KMS-11 (cell line): ENCODE results near the gene KIR2DL3.
"Not testable (repeated sequence)": the region's sequence is repeated elsewhere in the genome, so short reads cannot be mapped to it uniquely, and the experiment has no call there.

ENCODE experiments used
- H2AFZ ChIP-seq: fragments of 200-600 bp; sonication (generic); 2 replicates; pipeline ENCODE4 v1.6.1; 2016; ENCODE audit warnings: antibody characterized with exemption, mixed run types, low read depth
- H3K27ac ChIP-seq: fragments of 200-600 bp; sonication (generic); 2 replicates; pipeline ENCODE4 v1.6.1; 2016; ENCODE audit warnings: mild to moderate bottlenecking, mixed run types
- H3K27me3 ChIP-seq: fragments of 200-600 bp; sonication (generic); 2 replicates; pipeline ENCODE4 v1.6.1; 2017; ENCODE audit warnings: mild to moderate bottlenecking, low read depth, mixed run types, moderate library complexity; ENCODE audit not compliant: insufficient read depth
- H3K36me3 ChIP-seq: fragments of 200-600 bp; sonication (generic); 2 replicates; pipeline ENCODE4 v1.6.1; 2017; ENCODE audit warnings: mild to moderate bottlenecking, mixed run types; ENCODE audit not compliant: insufficient read depth
- H3K4me1 ChIP-seq: fragments of 200-600 bp; sonication (generic); 2 replicates; pipeline ENCODE4 v1.6.1; 2016; ENCODE audit warnings: mild to moderate bottlenecking, low read depth, mixed run types; ENCODE audit not compliant: poor library complexity, severe bottlenecking
- H3K4me2 ChIP-seq: fragments of 200-600 bp; sonication (generic); 2 replicates; pipeline ENCODE4 v1.7.0; 2016; ENCODE audit warnings: mild to moderate bottlenecking, mixed run types
- H3K4me3 ChIP-seq: fragments of 200-600 bp; sonication (generic); IDR thresholded peaks from 2 replicates; pipeline ENCODE4 v1.6.1; 2017; ENCODE audit warnings: low read depth, low read length, mixed read lengths; ENCODE audit not compliant: insufficient read depth
- H3K79me2 ChIP-seq: fragments of 200-600 bp; sonication (generic); 2 replicates; pipeline ENCODE4 v1.6.1; 2016; ENCODE audit warnings: low read depth, mixed run types; ENCODE audit not compliant: insufficient read depth
- H3K9ac ChIP-seq: fragments of 200-600 bp; sonication (generic); 2 replicates; pipeline ENCODE4 v1.6.1; 2016; ENCODE audit warnings: mild to moderate bottlenecking, mixed run types
- H4K20me1 ChIP-seq: fragments of 200-600 bp; sonication (generic); 2 replicates; pipeline ENCODE4 v1.6.1; 2016; ENCODE audit warnings: mild to moderate bottlenecking, mixed run types; ENCODE audit not compliant: insufficient read depth
- TF ChIP-seq, protein P1 (sequence below): fragments of 200-600 bp; sonication (generic); conservative IDR thresholded peaks from 2 replicates; pipeline ENCODE4 v1.6.1; 2017; ENCODE audit warnings: low read depth, mild to moderate bottlenecking, antibody characterized with exemption, low read length, moderate library complexity, mixed read lengths

The KIR2DL3 gene

DNA sequence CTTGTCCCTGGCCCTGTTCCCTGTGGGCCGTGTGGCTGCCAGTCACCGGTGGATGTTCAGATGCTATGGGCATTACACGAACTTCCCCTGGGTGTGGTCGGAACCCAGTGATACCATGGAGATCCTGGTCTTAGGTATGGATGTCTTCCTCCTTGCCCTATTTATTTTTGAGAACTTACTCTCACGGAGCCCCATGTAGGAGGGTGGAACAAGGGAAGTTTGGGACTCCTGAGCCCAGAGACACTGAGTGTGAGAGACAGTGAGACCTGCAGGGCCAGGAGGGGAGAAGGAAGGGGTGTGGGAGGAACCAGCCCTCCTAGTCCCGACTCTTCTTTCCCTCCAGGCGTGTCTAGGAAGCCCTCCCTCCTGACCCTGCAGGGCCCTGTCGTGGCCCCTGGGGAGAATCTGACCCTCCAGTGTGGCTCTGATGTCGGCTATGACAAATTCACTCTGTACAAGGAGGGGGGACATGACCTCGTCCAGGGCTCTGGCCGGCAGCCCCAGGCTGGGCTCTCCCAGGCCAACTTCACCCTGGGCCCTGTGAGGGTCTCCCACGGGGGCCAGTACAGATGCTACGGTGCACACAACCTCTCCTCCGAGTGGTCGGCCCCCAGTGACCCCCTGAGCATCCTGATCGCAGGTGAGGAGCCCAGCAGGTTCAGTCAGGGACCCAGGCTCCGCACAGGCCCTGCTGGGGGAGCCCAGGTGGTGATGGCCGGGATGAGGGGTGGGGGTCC lies 28.9 kb upstream of the KIR2DL3 start:
- H3K4me2 ChIP-seq: no peak overlapping the region
- H3K36me3 ChIP-seq: no peaks in the 10 kb centered on the region
- H3K27me3 ChIP-seq: no peaks in the 10 kb centered on the region
- TF ChIP-seq, protein P1, sequence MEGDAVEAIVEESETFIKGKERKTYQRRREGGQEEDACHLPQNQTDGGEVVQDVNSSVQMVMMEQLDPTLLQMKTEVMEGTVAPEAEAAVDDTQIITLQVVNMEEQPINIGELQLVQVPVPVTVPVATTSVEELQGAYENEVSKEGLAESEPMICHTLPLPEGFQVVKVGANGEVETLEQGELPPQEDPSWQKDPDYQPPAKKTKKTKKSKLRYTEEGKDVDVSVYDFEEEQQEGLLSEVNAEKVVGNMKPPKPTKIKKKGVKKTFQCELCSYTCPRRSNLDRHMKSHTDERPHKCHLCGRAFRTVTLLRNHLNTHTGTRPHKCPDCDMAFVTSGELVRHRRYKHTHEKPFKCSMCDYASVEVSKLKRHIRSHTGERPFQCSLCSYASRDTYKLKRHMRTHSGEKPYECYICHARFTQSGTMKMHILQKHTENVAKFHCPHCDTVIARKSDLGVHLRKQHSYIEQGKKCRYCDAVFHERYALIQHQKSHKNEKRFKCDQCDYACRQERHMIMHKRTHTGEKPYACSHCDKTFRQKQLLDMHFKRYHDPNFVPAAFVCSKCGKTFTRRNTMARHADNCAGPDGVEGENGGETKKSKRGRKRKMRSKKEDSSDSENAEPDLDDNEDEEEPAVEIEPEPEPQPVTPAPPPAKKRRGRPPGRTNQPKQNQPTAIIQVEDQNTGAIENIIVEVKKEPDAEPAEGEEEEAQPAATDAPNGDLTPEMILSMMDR: no peak
- no peak overlapping the region for H3K4me3 ChIP-seq
- H3K79me2 ChIP-seq: no peaks in the 10 kb centered on the region
- no peak overlapping the region for H3K9ac ChIP-seq
- no peak overlapping the region for H3K27ac ChIP-seq
- H2AFZ ChIP-seq: no peak overlapping the region
- H4K20me1 ChIP-seq: no peaks in the 10 kb centered on the region
- H3K4me1 ChIP-seq: no peaks in the 10 kb centered on the region

DNA sequence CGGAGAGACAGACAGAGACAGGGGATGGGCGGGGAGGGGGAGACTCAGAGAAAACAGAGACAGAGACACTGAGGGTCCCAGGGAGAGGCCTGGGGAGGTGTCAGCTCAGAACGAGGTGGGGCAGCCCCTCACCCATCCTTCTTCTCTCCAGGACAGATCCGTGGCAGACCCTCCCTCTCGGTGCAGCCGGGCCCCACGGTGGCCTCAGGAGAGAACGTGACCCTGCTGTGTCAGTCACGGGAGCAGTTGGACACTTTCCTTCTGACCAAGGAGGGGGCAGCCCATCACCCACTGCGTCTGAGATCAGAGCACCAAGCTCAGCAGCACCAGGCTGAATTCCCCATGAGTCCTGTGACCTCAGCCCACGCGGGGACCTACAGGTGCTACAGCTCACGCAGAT lies 28.4 kb upstream of the KIR2DL3 start:
- not testable (repeated sequence) for H3K27ac ChIP-seq, H3K4me1 ChIP-seq, H4K20me1 ChIP-seq, H3K79me2 ChIP-seq, H3K27me3 ChIP-seq, H3K4me3 ChIP-seq, H3K36me3 ChIP-seq, H3K9ac ChIP-seq, H2AFZ ChIP-seq, H3K4me2 ChIP-seq

GRCh38 chr19:54724142-54724541 lies 14.2 kb upstream of the KIR2DL3 start, which contains the start of gene KIR3DL3:
TSS of gene KIR3DL3 (plus strand) at chr19:54724442. CDS start at chr19:54724497, 55 bp downstream.
- Histone ChIP-seq H4K20me1 (no peaks in the 10 kb centered on the region), H3K27ac (no peak within 1 kb of the TSS), H3K79me2 (no peaks in the 10 kb centered on the region), H3K9ac (no peak within 1 kb of the TSS), H2AFZ (no peak within 1 kb of the TSS), H3K36me3 (no peaks in the 10 kb centered on the region), H3K27me3 (peaks cover 4% of the 10 kb centered on the region; the same call in 1 of the 2 replicates), H3K4me2 (no peak within 1 kb of the TSS), H3K4me3 (no peak within 1 kb of the TSS), H3K4me1 (no peaks in the 10 kb centered on the region)
- TF ChIP-seq, protein P1: no peak

- Histone ChIP-seq H3K27ac (no peak overlapping the region), H3K4me2 (no peak overlapping the region), H2AFZ (no peak overlapping the region), H3K4me1 (no peaks in the 10 kb centered on the region), H3K36me3 (no peaks in the 10 kb centered on the region), H4K20me1 (no peaks in the 10 kb centered on the region), H3K79me2 (no peaks in the 10 kb centered on the region), H3K9ac (no peak overlapping the region), H3K4me3 (no peak overlapping the region), H3K27me3 (peaks cover 4% of the 10 kb centered on the region; the same call in 1 of the 2 replicates)
- TF ChIP-seq, protein P1: no peak
These were observed 13.7 kb upstream of the KIR2DL3 start for GRCh38 chr19:54724644-54725043.

- H3K4me3 ChIP-seq: no peak overlapping the region
- no peaks in the 10 kb centered on the region for H4K20me1 ChIP-seq
- H3K27me3 ChIP-seq: peaks cover 4% of the 10 kb centered on the region; the same call in 1 of the 2 replicates
- no peak overlapping the region for H2AFZ ChIP-seq
- H3K9ac ChIP-seq: no peak overlapping the region
- TF ChIP-seq, protein P1: no peak
- H3K79me2 ChIP-seq: no peaks in the 10 kb centered on the region
- no peak overlapping the region for H3K27ac ChIP-seq
- no peaks in the 10 kb centered on the region for H3K4me1 ChIP-seq
- H3K36me3 ChIP-seq: no peaks in the 10 kb centered on the region
- H3K4me2 ChIP-seq: no peak overlapping the region
These were observed 13.0 kb upstream of the KIR2DL3 start for GRCh38 chr19:54725321-54725720.
